GM19043 (cell line): ENCODE data around the gene PSME2.
"Not testable (repeated sequence)": the region's sequence is repeated elsewhere in the genome, so short reads cannot be mapped to it uniquely, and the experiment has no call there.

ENCODE experiments used
- ATAC-seq: cut with Tn5 transposase; IDR thresholded peaks from one replicate; pipeline ENCODE4 v1.9.1; 2021; ENCODE audit warnings: low read depth; ENCODE audit not compliant: unreplicated experiment

Gene PSME2

GRCh38 chr14:24116128-24116814, 30.1 kb downstream of the PSME2 start:
- ATAC-seq: no peak

GRCh38 chr14:24115422-24116127, 30.8 kb downstream of the PSME2 start:
- ATAC-seq: no peak

- ATAC-seq: peak; percentile 81
Observed at GRCh38 chr14:24114532-24115421, 31.6 kb downstream of the PSME2 start, which contains the start of the genes DCAF11 and NRL. TSS of gene DCAF11 (plus strand) at chr14:24114777. CDS start at chr14:24115595, 818 bp downstream. TSS of gene NRL (minus strand) at chr14:24114949. CDS start at chr14:24082848, 32,101 bp downstream.

GRCh38 chr14:24113801-24114531, 32.4 kb downstream of the PSME2 start:
- ATAC-seq: peak; percentile 26

- ATAC-seq: no peak
Observed at GRCh38 chr14:24113379-24113800, 33.0 kb downstream of the PSME2 start.

- no peak for ATAC-seq
Observed at GRCh38 chr14:24110523-24110922, 35.9 kb downstream of the PSME2 start.

GRCh38 chr14:24110060-24110459, 36.4 kb downstream of the PSME2 start:
- no peak for ATAC-seq

- ATAC-seq: peak; percentile 23
Observed at GRCh38 chr14:24108336-24108874, 38.0 kb downstream of the PSME2 start.

GRCh38 chr14:24106672-24107271, 39.6 kb downstream of the PSME2 start:
- no peak for ATAC-seq

GRCh38 chr14:24105609-24106239, 40.7 kb downstream of the PSME2 start:
- ATAC-seq: not testable (repeated sequence)

GRCh38 chr14:24103451-24103850, 43.0 kb downstream of the PSME2 start:
- ATAC-seq: no peak

- ATAC-seq: no peak
Observed at GRCh38 chr14:24102357-24103048, 43.9 kb downstream of the PSME2 start.

- ATAC-seq: no peak
Observed at GRCh38 chr14:24100982-24101494, 45.4 kb downstream of the PSME2 start.

GRCh38 chr14:24100197-24100981, 46.0 kb downstream of the PSME2 start:
- no peak for ATAC-seq

GRCh38 chr14:24098927-24099813, 47.2 kb downstream of the PSME2 start:
- ATAC-seq: no peak

GRCh38 chr14:24098229-24098926, 48.0 kb downstream of the PSME2 start:
- ATAC-seq: no peak
